NCI-H524 (cell line): ENCODE measurements around the gene SPEM1.

Source experiments
- DNase-seq, 2 experiments: peaks; one replicate each; lab custom pipeline; 2025; lab: John Stamatoyannopoulos, UW

SPEM1 gene

GRCh38 chr17:7421186-7421585 is 1.1 kb downstream of the SPEM1 start:
- no peak for DNase-seq

DNA sequence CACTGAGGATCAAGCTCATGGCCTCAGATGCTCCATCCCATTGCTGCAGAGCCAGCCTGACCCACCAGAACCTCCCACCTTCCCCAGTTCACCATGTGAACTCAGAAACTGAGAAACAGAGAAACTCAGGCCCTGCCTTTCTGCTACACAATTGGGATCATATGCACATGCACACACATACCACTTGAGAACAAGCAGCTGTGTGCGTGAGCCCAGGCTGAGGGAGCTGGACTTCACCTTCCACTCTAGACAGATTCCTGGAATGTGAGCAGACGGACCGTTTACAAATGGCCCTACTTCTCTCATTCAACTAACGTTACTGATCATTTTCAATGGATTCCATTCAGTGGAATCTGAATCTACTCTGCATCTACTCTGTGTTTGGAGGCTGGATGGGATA is 3.6 kb downstream of the SPEM1 start:
- DNase-seq: no peak

- DNase-seq: no peak
Observed at GRCh38 chr17:7425316-7425715, 5.2 kb downstream of the SPEM1 start, which contains the start of gene SPEM2. Gene SPEM2 (plus strand): TSS chr17:7425616. CDS start chr17:7425689, 73 bp downstream.

DNA sequence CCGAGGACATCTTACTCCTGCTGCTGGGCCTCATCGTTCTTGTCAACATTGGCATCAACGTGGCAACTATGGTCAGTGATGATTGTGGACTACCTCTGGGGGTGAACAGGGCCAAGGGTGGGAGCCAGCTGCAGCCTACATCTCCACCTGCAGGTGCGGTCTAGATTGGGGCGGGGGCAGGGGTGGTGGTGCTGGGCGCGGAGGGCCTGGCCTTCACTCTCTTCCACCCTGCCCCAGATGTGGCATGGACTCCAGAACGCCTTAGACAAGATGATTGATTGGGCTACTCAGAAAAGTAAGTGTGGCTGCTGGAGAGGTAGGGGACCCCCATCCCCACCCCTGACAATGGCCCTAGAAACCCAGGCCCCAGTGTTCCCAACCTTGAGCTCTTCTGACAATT is 5.6 kb downstream of the SPEM1 start:
- DNase-seq: no peak

- no peak for DNase-seq
Observed at GRCh38 chr17:7426203-7426863, 6.2 kb downstream of the SPEM1 start.

- no peak for DNase-seq
Observed at GRCh38 chr17:7426896-7427489, 6.9 kb downstream of the SPEM1 start.

- DNase-seq: no peak
Observed at GRCh38 chr17:7427549-7427948, 7.4 kb downstream of the SPEM1 start.

DNA sequence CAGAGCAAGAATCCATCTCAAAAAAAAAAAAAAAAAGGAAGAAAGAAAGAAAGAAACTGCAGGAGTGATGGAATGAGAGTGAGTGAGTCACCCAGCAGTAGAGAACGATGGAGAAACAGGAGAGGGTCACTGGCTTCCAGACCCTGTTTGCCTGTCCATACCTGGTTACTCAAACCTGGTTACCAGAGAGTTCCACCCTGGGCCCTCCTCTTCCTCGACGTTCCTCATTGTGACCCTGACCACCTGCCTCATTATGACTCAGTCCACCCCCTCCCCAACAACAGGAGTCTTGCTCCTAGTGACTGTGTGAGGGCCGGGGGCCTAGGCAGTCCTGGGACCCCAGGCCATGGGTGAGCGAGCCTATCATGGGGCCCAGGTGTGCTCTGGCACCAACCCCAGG is 8.4 kb downstream of the SPEM1 start, which contains the start of gene SPEM3:
Gene SPEM3 (plus strand): TSS at position 301 of the 400 bp plus-strand sequence. CDS start 46 bp downstream, at position 347.
- no peak for DNase-seq

GRCh38 chr17:7429722-7430121 is 9.6 kb downstream of the SPEM1 start:
- DNase-seq: no peak

- DNase-seq: no peak
Observed at GRCh38 chr17:7431231-7431630, 11.1 kb downstream of the SPEM1 start.

GRCh38 chr17:7432296-7432695 is 12.2 kb downstream of the SPEM1 start:
- DNase-seq: no peak

- DNase-seq: no peak
Observed at GRCh38 chr17:7435676-7436555, 15.8 kb downstream of the SPEM1 start.

DNA sequence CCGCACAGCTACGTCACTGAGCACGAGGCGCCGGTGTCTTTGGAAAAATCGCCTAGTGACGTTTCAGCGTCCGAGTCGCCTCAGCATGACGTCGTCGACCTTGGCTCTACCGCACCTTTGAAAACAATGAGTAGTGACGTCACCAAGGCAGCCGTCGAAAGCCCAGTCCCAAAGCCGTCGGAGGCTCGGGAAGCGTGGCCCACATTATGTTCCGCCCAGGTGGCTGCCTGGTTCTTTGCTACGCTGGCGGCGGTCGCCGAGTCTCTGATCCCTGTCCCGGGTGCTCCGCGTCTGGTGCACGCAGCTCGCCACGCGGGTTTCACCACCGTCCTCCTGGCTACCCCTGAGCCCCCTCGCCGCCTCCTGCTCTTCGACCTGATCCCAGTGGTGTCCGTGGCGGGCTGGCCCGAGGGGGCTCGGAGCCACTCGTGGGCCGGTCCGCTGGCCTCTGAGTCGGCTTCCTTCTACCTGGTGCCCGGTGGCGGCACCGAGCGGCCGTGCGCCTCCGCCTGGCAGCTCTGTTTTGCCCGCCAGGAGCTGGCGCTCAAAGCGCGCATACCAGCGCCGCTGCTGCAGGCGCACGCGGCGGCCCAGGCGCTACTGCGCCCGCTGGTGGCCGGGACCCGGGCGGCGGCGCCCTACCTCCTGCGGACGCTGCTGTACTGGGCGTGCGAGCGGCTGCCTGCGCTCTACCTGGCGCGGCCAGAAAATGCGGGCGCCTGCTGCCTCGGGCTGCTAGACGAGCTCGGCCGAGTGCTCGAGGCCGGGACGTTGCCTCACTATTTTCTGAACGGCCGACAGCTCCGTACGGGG is 16.6 kb downstream of the SPEM1 start:
- DNase-seq: peak in 1 of 2 experiments; percentile 70

DNA sequence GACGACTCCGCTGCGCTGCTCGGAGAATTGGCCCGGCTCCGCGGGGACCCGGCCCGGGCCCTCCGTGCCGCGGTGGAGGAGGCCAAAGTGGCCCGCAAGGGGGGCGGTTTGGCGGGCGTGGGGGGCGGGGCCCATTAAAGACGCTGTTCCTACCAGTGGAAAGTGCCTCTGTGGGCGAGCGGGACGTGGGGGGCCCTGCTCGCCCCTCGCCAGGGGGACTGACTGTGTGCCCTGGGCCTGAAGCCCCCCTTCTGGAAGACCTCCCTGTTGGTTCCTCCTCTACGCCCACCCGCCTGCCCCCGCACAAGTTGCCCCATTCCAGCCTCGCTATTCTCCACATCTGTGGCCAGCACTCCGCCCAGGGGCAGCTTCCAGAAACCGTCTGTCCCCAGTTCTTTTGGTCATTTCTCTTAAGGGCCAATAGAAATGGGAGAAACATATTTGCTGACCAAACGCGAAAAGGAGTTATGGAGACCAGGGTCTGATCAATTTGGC is 17.3 kb downstream of the SPEM1 start:
- DNase-seq: no peak

GRCh38 chr17:7437950-7438614 is 18.0 kb downstream of the SPEM1 start:
- DNase-seq: no peak

GRCh38 chr17:7438656-7439460 is 18.7 kb downstream of the SPEM1 start:
- DNase-seq: no peak

GRCh38 chr17:7439462-7440112 is 19.5 kb downstream of the SPEM1 start, which contains the start of gene FGF11:
Gene FGF11 (plus strand): TSS chr17:7439512. CDS start chr17:7439621, 109 bp downstream.
- DNase-seq: no peak

DNA sequence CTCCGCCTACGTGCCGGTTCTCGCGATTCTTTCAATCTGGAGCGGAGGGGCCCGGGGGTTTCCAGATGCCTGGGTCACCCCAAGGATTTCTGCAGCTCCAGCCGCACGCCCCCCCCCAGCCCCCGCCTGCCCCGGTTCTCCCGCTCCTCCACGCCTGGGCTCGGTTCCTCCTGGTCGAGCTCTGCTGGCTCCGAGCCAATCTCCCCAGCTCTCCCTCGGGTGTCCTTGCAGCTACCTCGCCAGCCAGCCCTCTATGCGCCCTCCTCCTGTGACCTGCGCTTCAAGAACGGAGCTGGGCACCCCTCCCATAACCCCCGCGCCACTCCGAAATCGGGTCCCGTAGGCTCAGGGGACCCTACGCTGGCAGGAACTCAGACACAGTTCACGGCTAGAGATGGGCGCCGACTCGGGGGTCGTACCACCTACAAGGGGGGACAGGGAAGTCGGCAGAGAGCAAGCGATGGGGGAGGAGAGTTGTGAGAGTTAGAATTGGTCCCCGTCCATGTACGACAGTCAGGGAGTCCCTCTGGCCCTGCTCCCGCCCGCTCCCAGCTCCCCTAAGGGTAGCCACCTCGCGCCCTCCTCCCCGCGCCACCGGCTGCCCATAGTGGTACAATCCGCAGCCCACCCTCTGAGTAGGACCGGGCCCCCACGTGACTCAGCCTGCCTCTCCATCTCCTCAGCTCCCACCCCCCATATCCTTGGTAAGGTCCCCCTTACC is 20.1 kb downstream of the SPEM1 start:
- DNase-seq: peak in 1 of 2 experiments; percentile 37

- peak in 1 of 2 experiments; percentile 35 for DNase-seq
Observed at GRCh38 chr17:7440834-7441195, 20.7 kb downstream of the SPEM1 start.
